Progenitor cell of endocrine pancreas (in vitro differentiated cells): ENCODE results near the gene EIF4E1B. TPM values are rescaled to one million over a fixed set of nuclear protein-coding genes. Genes with fewer than 3 reads are reported as not detected.

Experiments
- DNase-seq: peaks from one replicate; pipeline ENCODE4 v3.0.0; 2021; ENCODE audit warnings: low spot score; ENCODE audit not compliant: unreplicated experiment
- H3K27ac Mint-ChIP-seq: 2 replicates; pipeline ENCODE4 v1.8.0; 2021; ENCODE audit warnings: mild to moderate bottlenecking, moderate library complexity, mixed read lengths
- H3K27me3 Mint-ChIP-seq: 2 replicates; pipeline ENCODE4 v1.8.0; 2021; ENCODE audit warnings: mixed read lengths
- H3K36me3 Mint-ChIP-seq: 2 replicates; pipeline ENCODE4 v1.8.0; 2022; ENCODE audit warnings: mixed read lengths; ENCODE audit not compliant: insufficient read depth
- H3K4me1 Mint-ChIP-seq: 2 replicates; pipeline ENCODE4 v1.8.0; 2021; ENCODE audit warnings: low read depth, mixed read lengths
- H3K4me3 Mint-ChIP-seq: 2 replicates; pipeline ENCODE4 v1.8.0; 2021; ENCODE audit warnings: low read depth, mild to moderate bottlenecking, moderate library complexity, mixed read lengths
- H3K9me3 Mint-ChIP-seq: 2 replicates; pipeline ENCODE4 v1.8.0; 2021; ENCODE audit warnings: low read depth, mixed read lengths
- total RNA-seq: library from RNA; stranded (reverse); gene quantifications from 2 replicates; pipeline ENCODE4 v1.2.1, GENCODE V29; 2021
- TF ChIP-seq, protein P1 (sequence below): fragments of 200-600 bp; sonication (generic); IDR thresholded peaks from one replicate; pipeline ENCODE4 v1.5.0; 2021; ENCODE audit warnings: antibody characterized with exemption, mild to moderate bottlenecking; ENCODE audit not compliant: unreplicated experiment

Gene EIF4E1B
- total RNA-seq, 1 donor from 2014 or later: not detected

DNA sequence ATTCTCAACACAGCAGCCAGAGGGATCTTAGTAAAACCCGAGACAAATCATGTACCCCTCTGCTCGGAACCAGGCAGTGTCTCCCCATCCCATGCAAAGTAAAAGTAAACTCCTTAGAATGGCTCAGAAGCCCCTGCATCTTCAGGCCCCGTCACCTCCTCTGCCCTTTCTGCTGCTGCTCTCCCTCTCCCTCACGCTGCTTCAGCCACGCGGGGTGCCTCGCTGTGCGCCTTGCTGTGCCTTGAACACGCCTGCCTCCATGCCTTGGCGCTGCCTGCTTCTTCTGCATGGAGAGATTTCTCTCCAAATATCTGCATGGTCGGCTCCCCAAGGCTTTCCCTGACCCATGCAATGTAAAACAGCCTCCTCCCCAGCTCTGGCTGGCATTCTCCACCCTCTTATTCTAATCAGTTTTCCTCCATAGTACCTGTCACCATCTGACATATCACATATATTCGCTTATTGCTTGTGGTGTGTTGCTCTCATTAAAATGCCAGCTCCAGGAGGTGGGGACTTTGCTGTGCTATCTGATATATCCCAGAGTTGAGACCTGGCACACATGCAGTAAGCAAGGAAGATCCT lies 28.5 kb upstream of the EIF4E1B start:
- peaks cover 1% of the 10 kb centered on the region for H3K36me3 Mint-ChIP-seq
- no peak overlapping the region for H3K4me3 Mint-ChIP-seq
- H3K9me3 Mint-ChIP-seq: no peaks in the 10 kb centered on the region
- peaks cover 14% of the 10 kb centered on the region for H3K27me3 Mint-ChIP-seq
- DNase-seq: no peak
- TF ChIP-seq, protein P1, sequence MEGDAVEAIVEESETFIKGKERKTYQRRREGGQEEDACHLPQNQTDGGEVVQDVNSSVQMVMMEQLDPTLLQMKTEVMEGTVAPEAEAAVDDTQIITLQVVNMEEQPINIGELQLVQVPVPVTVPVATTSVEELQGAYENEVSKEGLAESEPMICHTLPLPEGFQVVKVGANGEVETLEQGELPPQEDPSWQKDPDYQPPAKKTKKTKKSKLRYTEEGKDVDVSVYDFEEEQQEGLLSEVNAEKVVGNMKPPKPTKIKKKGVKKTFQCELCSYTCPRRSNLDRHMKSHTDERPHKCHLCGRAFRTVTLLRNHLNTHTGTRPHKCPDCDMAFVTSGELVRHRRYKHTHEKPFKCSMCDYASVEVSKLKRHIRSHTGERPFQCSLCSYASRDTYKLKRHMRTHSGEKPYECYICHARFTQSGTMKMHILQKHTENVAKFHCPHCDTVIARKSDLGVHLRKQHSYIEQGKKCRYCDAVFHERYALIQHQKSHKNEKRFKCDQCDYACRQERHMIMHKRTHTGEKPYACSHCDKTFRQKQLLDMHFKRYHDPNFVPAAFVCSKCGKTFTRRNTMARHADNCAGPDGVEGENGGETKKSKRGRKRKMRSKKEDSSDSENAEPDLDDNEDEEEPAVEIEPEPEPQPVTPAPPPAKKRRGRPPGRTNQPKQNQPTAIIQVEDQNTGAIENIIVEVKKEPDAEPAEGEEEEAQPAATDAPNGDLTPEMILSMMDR: no peak
- no peak overlapping the region for H3K27ac Mint-ChIP-seq
- H3K4me1 Mint-ChIP-seq: peaks cover 3% of the 10 kb centered on the region

DNA sequence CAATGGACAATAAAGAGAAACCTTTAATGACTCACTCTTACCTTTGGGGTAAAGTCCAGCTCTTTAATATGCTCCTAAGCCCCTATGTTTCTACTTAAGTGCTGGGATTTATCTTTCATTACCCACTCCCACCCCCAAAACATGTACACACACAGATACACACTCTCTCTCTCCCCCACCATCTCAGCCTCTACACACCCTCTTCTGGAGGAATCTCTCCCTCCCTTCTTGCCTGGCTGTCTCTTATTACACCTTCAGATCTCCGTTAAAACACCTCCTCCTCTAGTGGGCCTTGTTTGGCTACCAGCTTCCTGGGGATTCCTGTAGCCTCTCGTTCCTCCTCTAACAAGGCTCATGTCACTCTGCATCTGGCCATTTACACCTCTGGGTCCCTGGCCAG lies 27.4 kb upstream of the EIF4E1B start:
- Mint-ChIP-seq H3K27me3 (peaks cover 14% of the 10 kb centered on the region), H3K4me1 (peaks cover 3% of the 10 kb centered on the region), H3K36me3 (peaks cover 1% of the 10 kb centered on the region), H3K4me3 (no peak overlapping the region), H3K27ac (peak overlapping the region; percentile 26), H3K9me3 (no peaks in the 10 kb centered on the region)
- DNase-seq: no peak
- TF ChIP-seq, protein P1: no peak

DNA sequence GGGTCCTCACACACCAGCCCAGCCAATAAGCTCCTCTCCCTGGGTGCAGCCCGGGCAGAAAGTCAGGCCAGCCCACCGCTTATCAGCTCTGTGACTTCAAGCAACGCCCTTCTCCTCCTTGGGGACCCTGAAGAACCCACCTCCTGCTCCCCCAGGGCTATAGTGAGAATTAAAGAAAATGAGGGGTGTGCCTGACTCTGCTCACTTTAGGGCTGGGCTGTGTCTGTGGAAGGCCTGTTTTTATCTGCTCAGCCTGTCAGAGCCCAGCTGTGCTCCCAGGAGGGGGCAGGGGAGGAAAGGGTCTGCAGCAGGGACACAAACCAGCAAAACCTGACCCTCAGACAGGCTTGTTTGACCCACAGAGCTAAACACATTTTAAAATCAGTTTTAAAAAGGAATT lies 24.4 kb upstream of the EIF4E1B start:
- H3K4me3 Mint-ChIP-seq: no peak overlapping the region
- peaks cover 17% of the 10 kb centered on the region for H3K27me3 Mint-ChIP-seq
- no peak overlapping the region for H3K27ac Mint-ChIP-seq
- H3K9me3 Mint-ChIP-seq: no peaks in the 10 kb centered on the region
- no peak for DNase-seq
- H3K4me1 Mint-ChIP-seq: peaks cover 9% of the 10 kb centered on the region
- no peaks in the 10 kb centered on the region for H3K36me3 Mint-ChIP-seq
- TF ChIP-seq, protein P1: no peak

DNA sequence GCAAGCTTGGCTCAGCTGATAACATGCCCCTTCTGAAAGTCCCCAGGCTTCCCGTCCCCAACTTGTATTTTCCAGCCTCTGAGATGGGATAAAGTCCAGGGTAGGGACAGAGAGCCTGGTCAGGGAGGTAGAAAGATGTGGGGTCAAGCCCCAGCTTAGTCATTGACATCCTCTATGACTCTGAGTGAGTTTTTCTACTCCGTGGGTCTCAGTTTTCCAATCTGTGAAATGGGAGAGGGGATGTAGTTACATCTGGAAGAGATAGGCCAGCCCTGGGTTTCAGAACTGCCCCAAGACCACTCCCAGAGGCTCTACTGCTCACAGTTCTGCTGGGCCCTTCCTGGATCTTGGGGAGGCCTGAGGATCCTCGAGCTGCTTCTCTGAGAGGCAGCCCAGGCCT lies 23.6 kb upstream of the EIF4E1B start:
- Mint-ChIP-seq H3K4me1 (peaks cover 9% of the 10 kb centered on the region), H3K9me3 (no peaks in the 10 kb centered on the region), H3K27me3 (peaks cover 23% of the 10 kb centered on the region), H3K27ac (no peak overlapping the region), H3K36me3 (no peaks in the 10 kb centered on the region), H3K4me3 (no peak overlapping the region)
- TF ChIP-seq, protein P1: no peak
- no peak for DNase-seq

DNA sequence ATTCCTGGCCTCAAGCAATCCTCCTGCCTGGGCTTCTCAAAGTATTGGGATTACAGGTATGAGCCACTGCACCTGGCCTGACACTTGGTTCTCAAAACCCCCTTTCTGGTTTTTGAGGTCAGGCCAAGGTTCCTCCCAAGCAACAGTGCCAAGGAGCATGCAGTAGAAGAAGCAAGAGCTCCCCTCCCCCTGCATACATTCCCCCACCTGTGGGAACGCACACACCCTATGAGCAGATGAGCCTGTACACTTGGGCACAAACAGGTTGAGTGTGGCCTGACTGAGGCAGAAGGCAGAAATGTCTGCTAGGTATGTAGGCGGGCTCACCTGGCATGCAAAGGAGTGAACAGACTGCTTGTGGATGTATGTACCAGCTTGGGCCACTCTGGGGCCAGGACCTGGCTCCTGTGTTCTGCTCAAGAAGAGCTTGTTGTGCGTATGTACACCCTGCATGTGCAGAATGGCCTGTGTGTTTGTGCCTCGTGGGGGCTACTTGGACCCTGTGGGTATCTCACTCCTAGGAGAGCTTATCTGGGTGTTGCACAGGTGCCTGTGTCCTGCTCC lies 22.3 kb upstream of the EIF4E1B start:
- TF ChIP-seq, protein P1: no peak
- no peak for DNase-seq
- peak overlapping the region; percentile 88 for H3K4me3 Mint-ChIP-seq
- no peak overlapping the region for H3K27ac Mint-ChIP-seq
- H3K4me1 Mint-ChIP-seq: peaks cover 6% of the 10 kb centered on the region
- peaks cover 32% of the 10 kb centered on the region for H3K27me3 Mint-ChIP-seq
- no peaks in the 10 kb centered on the region for H3K9me3 Mint-ChIP-seq
- H3K36me3 Mint-ChIP-seq: no peaks in the 10 kb centered on the region
